Measurements from ENCODE around the gene GULP1.
"Not testable (repeated sequence)": the region's sequence is repeated elsewhere in the genome, so short reads cannot be mapped to it uniquely, and the experiment has no call there.

The GULP1 gene

GRCh38 chr2:188527581-188527993, 235.9 kb downstream of the GULP1 start:
- DNase-seq (ENCODE audit: low read depth): no peak

- DNase-seq (ENCODE audit: low read depth): no peak
These were observed 238.0 kb downstream of the GULP1 start for GRCh38 chr2:188529710-188530109.

DNA sequence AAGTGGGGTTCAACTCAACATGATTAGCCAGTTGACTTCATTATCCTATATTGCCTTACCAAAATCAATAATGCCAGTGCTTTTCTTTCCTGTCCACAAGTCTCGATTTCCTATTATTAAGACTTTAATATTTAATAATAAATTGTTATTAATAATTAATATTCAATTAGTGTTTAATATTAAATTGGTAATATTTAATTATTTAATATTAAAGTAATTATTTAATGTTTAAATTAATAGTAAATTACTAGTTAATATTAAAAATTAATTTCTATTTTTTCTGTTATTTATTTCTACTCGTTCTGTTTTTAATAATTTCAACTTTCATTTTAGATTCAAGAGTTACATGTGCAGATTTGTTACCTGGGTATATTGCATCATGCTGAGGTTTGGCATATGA, 243.2 kb downstream of the GULP1 start:
- DNase-seq (ENCODE audit: low read depth): no peak

- DNase-seq (ENCODE audit: low read depth): no peak
These were observed 260.0 kb downstream of the GULP1 start for GRCh38 chr2:188551671-188552070.

- no peak for DNase-seq (ENCODE audit: low read depth)
These were observed 265.4 kb downstream of the GULP1 start for GRCh38 chr2:188557081-188557480.

GRCh38 chr2:188559455-188559854, 267.8 kb downstream of the GULP1 start:
- not testable (repeated sequence) for DNase-seq (ENCODE audit: low read depth)

DNA sequence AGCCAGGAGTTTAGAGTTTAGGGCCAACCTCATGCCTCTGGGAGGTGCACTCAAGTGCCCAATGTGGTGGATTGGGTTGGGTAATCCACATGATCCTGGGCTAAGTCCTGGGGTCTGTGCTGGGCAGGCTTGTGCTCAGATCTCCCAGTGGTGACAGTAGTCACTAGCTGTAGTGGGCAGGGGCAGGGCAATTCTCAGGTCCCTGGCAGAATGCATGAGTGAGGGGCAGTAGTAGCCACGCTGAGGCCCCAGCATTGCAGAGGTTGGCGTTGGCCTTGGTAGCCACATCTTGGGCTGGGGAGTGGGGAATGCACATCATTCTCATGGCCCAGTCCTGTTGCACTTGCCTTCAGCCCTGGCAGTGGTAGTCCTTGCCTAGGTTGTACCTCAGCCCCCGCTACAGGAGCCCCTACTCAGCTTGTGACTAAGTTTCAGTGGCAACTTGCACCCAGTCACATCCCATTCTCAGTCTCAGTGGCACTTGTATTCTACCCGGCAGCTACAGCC, 269.9 kb downstream of the GULP1 start:
- DNase-seq (ENCODE audit: low read depth): no peak

DNA sequence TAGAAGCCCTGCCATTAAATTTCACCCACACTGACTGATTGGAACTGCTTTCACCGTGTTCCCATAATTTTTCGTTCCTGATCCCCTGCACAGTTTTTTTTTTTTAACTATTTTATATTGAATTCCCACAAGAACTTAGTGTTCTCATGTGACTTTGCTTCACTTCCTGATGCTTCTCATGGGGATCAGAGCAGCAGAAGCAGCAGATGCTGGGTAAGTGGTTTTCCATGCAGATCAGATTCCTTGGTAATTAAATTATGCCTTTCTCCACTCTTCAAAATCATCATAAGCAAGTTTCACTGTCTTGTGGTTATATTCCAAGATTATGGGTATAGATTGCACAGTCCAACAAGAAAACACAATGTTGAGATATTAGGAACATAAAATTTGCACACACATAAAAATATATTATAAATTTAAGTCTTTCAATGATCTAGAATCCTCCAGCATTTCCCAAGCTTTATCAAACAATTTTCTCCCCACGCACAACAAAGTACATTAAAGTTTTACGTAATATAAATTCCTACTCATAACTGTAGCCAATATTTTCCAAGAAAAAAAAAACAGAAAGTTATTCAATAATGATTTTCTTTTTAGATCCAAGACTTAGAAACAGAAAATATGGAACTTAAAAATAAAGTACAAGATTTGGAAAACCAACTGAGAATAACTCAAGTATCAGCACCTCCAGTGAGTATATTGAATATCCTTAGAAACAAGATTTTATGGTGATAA, 277.9 kb downstream of the GULP1 start:
- DNase-seq (ENCODE audit: low read depth): no peak

GRCh38 chr2:188570370-188570769, 278.7 kb downstream of the GULP1 start:
- no peak for DNase-seq (ENCODE audit: low read depth)

DNA sequence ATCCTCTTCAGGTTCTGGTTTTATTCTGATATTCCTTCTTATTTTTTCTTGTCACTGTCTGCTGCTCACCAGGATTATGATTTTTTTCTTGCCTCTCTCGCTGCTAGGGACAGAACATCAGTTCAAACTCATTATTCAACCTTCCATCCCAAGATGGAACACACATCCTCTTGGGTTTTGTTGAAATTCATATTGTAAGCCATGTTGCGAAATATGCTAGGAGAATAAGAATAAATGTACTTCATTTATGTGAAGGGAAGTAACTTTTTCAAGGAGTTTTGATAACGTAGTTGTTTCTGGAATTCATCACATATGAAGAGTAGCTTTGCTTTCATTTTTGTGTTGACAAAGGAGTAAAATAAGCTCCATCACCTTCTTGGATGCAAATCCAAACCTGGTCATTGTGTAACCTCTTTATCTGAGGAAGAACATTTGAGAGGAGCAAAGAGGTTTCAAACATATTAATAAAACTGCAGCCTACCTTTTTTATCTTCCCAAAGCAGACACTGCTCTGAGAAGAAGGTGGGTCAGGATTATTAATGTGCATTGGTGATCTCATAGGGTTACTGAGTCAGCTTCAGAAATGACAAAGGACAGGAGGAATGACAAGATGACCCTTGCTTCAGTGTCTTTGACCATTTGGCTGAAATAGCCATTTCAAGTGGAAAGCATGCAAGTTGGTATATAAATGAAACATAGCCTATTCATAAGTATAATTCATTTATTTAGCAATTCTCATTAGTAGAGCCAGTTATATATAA, 280.0 kb downstream of the GULP1 start:
- DNase-seq (ENCODE audit: low read depth): no peak

DNA sequence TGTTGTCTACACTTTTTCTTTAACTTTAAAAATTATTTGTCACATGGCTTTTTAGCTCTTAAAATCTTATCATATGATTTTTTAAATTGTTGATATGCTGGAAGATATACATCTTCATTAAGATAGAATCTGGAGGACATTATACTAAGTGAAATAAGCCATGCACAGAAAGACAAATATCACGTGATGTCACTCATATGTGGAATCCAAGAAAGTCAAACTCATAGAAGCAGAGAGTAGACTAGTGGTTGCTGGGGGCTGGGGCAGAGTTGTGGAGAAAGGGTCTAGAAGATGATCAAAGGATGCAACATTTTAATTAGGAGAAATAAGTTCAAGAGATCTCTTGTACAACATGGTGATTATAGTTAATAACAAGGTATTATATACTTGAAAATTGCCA, 280.9 kb downstream of the GULP1 start:
- DNase-seq (ENCODE audit: low read depth): no peak

- no peak for DNase-seq (ENCODE audit: low read depth)
These were observed 281.8 kb downstream of the GULP1 start for GRCh38 chr2:188573453-188573852.

DNA sequence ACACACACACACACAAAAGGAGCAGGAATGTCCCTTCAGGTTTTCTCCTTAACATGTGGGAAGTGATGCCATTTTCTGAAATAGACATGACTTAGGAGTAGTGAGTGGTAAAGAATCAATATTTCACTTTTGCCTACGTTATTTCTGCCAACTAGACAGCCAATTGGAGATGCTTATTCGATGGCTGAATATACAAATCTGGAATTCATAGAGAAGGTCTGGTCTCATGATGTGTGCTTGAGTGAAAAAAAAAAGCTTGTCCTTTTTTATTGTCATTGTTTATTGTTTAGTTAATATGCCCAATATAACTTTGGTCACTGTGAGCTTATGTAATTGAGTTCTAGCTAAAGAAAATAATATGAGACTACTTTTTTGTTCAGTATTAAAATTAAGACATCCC, 284.3 kb downstream of the GULP1 start:
- no peak for DNase-seq (ENCODE audit: low read depth)

DNA sequence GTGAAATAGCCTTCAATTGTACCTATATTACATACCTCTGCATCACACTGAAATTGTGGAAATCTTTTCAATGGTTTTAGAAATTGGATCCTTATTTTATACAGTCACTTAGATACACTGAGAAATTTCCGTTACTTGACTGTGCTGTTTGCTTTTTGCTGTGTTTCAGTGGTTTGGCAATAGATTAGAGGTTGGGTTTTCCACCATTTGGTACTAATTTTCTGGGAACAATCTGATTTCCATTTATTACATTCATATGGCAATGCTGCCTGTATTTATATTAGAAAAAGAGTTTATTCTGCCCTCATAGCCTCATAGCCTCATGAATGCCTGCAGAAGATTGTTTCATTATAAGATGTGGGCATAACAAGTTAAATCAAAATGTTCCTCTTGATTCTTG, 285.0 kb downstream of the GULP1 start:
- no peak for DNase-seq (ENCODE audit: low read depth)

DNA sequence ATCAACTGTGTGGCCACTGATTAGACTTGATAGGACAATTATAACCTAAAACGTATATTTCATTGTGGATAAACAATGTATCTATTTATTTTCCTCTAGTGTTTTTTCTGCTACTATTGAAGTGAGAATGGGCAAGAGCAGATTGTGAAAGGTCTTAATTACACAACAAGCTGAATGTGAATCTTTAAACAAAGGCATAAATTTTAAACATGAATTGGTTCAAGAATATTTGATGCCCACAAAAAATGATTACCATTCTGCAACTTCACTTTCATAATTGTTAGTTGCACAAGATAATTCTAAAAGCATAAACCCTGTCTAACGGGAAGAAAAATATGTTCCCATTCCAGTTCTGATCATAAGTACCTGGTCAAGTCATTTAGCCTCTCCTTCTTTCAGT, 285.6 kb downstream of the GULP1 start:
- DNase-seq (ENCODE audit: low read depth): no peak

DNA sequence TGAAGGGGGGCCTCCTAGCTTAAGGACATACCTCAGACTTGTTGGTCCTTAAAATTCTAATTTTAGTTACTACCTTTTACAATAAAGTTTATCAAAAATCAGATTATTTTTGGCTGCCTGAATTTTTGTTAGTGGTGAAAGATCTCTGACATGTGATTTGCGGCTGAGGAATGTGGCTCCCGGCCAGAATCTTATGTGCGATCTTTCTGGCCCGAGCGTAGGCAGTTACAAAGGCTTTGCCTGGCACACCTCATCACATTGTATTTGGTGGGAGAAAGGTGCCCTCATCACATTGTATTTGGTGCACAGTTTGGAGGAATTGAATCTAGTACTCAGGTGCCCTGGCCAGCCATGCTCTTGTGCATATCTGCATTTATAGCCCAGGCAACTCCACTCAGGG, 289.1 kb downstream of the GULP1 start:
- no peak for DNase-seq (ENCODE audit: low read depth)

DNA sequence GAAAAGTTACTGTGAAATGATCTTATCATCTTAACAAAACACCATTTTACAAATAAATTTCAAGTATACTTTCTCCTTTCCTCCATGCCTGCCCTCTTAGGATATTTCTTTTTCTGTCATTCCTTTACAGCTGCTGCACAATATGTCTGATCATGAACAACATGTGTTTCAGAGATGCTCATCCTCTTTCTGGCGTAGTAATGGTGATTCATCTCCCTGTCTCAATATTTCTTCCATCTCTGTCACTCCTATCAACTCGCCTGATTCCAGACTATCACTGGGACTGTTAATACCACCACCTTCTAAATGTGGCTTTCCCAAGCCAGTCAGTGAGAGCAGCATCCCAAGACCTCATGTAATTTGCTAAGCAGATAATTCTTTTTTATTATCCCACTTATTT, 290.5 kb downstream of the GULP1 start:
- no peak for DNase-seq (ENCODE audit: low read depth)

- no peak for DNase-seq (ENCODE audit: low read depth)
These were observed 296.6 kb downstream of the GULP1 start for GRCh38 chr2:188588235-188588634.

DNA sequence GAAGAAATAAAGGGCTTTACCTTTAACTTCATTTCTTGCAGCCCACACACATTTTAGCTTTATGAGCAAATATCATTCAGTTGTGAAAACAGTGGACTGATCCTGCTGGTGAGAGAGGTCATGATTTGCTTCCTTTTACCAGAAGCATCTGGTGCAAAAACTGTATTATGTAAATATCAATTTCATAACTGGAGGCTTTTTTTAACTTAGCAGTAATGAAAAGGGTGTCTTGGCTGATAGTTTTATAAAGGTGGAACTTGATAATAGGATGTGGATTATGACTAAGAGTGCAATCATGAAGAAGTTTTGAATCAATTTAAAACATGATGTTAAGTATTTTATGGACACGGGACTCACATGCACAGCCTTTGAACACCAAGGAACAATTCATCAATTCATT, 304.4 kb downstream of the GULP1 start:
- DNase-seq (ENCODE audit: low read depth): no peak

GRCh38 chr2:188598551-188598950, 306.9 kb downstream of the GULP1 start:
- no peak for DNase-seq (ENCODE audit: low read depth)

DNA sequence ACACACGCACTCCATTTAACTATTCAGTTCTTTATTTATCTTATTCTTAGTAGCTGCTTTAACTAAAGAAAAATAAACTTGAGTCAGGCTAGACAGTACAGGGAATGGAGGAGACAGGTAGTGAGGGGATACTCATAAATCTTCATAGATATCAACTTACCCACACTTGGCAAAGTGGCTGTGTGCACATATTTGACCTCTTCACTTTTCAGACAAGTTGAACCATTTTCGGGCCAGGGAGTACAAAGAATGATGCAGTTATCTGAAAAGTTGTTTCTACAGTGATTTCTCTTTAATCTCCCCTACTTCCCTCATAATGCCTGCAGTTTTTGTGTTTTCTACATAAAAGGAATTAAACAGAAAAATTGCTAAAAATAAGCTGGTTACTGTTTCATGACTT, 307.5 kb downstream of the GULP1 start:
- no peak for DNase-seq (ENCODE audit: low read depth)

DNA sequence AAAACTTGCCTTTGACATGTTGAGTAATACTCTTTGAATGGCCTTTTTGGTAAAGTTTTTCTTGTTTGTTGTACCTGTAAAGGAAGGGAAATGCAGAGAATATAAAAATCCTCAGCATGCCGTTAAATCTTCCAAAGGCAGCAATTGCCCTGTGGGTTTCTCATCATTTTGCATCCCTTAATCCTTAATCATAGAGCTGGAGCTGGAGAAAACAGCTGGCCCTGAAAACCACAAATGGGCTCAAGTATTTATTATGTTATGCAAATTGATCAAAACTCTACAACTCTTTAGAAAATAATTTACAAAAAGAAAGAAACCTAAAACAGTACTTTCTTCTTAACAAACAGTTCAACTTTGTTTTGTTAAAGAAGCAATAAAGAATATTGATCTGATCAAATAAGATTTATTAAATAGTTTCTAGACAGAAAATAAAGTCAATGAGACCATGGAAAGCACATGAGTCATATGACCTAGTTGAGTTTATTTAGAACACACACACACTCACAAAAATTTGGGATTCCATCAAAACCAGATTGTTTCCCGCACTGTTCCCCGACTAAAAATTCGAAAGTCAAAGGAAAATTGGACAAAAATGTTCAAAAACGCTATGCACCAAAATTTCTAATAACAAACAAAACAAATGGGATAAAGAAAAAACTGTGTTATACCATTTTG, 309.0 kb downstream of the GULP1 start:
- no peak for DNase-seq (ENCODE audit: low read depth)

GRCh38 chr2:188601391-188601790, 309.7 kb downstream of the GULP1 start:
- no peak for DNase-seq (ENCODE audit: low read depth)

All from non-pigmented ciliary epithelial cell (primary cell).